Stimulated activated CD8-positive, alpha-beta memory T cell treated with anti-CD3 and anti-CD28 coated beads, Interleukin-2, amount 100 ng/mL, for 1 hour (primary cell): ENCODE measurements around the gene SPDYE6.
A peak's percentile ranks its signal among the peaks of the same experiment; 100 is the strongest.
"Not testable (repeated sequence)": the region's sequence is repeated elsewhere in the genome, so short reads cannot be mapped to it uniquely, and the experiment has no call there.

Experiments
- DNase-seq, 2 donors: peaks; one replicate each; pipeline ENCODE4 v3.0.0-alpha.2; 2020; ENCODE audit warnings: low read depth in 2 of 2

SPDYE6 gene

DNA sequence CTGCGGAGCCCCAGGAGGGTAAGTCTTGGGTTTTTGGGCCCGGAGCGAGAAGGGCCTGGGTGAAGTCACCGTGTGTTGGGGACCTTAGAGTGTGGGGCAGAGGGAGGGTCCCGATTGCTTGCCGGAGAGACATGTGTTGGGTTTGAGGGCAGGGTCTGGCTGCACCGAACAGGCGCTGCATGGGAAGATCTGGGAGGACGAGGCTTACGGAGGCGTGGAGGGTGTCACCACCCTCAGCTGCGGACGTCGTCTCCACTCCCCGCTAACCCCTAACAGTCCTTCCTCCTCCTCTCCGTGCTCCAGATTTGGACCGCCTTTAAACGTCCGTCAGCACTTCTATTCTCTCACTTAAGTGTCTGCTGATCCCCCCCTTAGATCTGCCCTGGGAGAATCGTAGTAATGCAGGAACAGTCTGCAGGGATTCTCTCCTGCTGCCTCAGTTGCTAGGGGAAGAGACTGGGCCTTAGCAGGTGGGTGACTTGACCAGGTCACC, 8.2 kb upstream of the SPDYE6 start:
- DNase-seq, result not testable (repeated sequence)

- DNase-seq, result peak; percentile 80 to 81
Observed at GRCh38 chr7:102363549-102364393, 7.5 kb upstream of the SPDYE6 start.

- not testable (repeated sequence) for DNase-seq
Observed at GRCh38 chr7:102346983-102347382, 9.3 kb downstream of the SPDYE6 start.

DNA sequence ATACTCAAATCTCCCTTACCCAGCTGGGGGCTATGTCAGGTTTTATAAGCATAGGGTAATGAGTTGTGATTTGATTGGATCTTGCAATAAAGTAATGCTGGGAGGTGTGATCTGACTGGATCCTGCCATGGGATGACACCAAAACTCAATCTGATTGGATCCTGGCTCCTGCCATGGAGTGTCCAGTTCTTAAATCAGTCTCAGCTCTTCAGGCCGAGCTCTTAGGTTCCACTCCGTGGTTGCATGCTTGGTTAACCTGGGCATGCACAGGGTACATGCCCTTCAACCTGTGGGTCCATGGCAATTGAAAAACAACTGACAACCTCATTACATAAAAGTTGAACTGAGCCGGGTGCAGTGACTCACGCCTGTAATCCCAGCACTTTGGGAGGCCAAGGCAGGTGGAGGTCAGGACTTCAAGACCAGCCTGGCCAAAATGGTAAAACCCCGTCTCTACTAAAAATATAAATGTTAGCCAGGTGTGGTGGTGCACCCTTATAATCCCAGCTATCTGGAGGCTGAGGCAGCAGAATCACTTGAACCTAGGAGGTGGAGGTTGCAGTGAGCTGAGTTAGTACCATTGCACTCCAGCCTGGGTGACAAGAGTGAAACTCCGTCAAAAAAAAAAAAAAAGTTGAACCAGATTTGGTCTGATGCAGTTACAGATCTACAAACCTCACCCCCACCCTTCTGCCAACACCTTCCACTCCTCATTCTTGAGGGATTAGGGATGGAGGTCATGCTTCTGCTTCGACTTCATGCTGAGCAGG, 15.5 kb downstream of the SPDYE6 start:
- DNase-seq, result not testable (repeated sequence)

DNA sequence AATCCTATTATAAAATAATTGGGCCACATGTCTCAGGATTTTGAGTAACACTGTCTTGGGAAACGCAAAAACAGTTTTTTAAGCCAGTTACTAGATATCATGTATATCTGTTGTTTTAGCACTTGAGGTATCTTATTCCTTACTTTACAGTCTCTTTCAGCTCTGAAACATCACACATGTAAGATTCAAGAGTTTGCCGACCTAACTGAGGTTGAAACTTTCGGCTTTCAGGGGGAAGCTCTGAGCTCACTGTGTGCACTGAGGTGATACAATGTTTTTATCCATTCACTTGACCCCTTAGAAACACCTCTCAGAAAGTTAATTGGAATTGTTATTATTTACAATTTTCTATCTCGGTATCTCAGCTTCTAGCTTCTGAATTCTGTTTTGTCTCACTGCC, 18.8 kb downstream of the SPDYE6 start:
- not testable (repeated sequence) for DNase-seq

- DNase-seq, result not testable (repeated sequence)
Observed at GRCh38 chr7:102337002-102337401, 19.2 kb downstream of the SPDYE6 start.

DNA sequence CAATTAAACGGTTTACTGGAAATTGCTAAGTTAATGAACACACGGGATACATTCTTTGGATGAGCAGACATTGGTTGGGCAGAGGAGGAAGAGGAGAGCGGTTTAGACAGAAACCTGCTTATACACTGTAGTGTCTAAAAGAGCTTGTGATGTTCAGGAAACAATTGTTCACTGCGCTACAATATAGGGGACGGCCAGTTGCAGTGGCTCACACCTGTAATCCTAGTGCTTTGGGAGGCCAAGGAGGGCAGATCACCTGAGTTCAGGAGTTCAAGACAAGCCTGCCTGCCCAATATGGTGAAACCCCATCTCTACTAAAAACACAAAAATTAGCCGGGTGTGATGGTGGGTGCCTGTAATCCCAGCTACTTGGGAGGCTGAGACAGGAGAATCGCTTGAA, 20.7 kb downstream of the SPDYE6 start:
- not testable (repeated sequence) for DNase-seq

GRCh38 chr7:102330666-102331460, 25.4 kb downstream of the SPDYE6 start:
- not testable (repeated sequence) for DNase-seq

- not testable (repeated sequence) for DNase-seq
Observed at GRCh38 chr7:102329366-102329765, 26.9 kb downstream of the SPDYE6 start.

- DNase-seq, result not testable (repeated sequence)
Observed at GRCh38 chr7:102328863-102329262, 27.4 kb downstream of the SPDYE6 start.

- DNase-seq, result not testable (repeated sequence)
Observed at GRCh38 chr7:102327183-102327582, 29.1 kb downstream of the SPDYE6 start.

- no peak for DNase-seq
Observed at GRCh38 chr7:102326157-102326889, 29.9 kb downstream of the SPDYE6 start.

- not testable (repeated sequence) for DNase-seq
Observed at GRCh38 chr7:102325106-102325505, 31.1 kb downstream of the SPDYE6 start.

- DNase-seq, result no peak
Observed at GRCh38 chr7:102323914-102324195, 32.4 kb downstream of the SPDYE6 start.

GRCh38 chr7:102322202-102322715, 34.0 kb downstream of the SPDYE6 start:
- no peak for DNase-seq

DNA sequence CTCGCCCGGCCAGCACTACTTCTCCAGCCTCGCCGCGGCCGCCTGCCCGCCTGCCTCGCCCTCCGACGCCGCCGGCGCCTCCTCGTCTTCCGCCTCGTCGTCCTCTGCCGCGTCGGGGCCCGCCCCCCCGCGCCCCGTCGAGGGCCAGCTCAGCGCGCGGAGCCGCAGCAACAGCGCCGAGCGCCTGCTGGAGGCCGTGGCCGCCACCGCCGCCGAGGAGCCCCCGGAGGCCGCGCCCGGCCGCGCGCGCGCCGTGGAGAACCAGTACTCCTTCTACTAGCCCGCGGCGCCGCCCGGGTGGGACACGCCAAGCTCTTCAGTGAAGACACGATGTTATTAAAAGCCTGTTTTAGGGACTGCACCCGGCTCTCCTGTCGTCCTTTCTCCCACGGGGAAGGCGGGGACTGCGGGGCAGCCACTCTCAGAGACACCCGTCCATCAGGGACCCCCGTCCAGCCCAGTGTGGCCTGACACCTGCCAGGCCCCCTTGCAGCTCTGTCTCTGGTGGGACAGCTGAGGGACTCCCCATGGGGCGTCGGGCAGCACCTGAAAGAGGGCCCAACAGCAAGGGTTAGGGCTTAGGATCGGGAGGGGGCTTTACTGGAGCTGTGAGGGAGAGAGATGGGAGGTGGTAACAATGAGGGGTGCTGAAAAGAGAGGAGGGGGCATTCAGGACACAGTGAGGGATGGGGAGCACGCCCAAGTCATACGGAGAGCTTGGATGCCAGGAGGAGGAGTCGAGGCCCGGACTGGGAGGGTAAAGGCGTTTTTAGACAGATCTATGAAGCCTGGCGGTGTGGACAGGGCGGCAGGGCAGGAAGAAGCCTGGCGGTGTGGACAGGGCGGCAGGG, 34.7 kb downstream of the SPDYE6 start:
- DNase-seq, result no peak

- no peak for DNase-seq
Observed at GRCh38 chr7:102320601-102321350, 35.5 kb downstream of the SPDYE6 start.

DNA sequence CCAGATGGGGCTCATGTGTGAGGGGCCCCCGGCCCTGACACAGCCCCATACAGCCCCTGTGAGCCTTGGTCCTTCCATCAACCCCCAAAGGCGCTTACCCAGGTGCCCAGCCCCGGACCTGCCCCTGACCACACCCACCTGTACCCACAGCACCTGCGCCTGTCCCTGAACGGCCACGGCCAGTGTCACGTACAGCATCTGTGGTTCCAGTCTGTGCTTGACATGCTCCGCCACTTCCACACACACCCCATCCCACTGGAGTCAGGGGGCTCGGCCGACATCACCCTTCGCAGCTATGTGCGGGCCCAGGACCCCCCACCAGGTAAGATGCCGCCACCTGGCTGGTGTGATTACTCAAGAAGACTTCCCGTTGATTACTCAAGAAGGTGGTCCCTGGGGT, 36.1 kb downstream of the SPDYE6 start:
- DNase-seq, result no peak

- no peak for DNase-seq
Observed at GRCh38 chr7:102319671-102320070, 36.6 kb downstream of the SPDYE6 start.
